ENCODE measurements around the gene ARID1B. TPM values are rescaled to one million over a fixed set of nuclear protein-coding genes. Genes with fewer than 3 reads are reported as not detected.

Gene ARID1B
- total and polyA plus RNA-seq, 9 of the 15 experiments (the other 6 are each of a cell fraction or from before 2014, with no cell fraction given) = 12.5 to 50.5 (median 25.8) TPM

DNA sequence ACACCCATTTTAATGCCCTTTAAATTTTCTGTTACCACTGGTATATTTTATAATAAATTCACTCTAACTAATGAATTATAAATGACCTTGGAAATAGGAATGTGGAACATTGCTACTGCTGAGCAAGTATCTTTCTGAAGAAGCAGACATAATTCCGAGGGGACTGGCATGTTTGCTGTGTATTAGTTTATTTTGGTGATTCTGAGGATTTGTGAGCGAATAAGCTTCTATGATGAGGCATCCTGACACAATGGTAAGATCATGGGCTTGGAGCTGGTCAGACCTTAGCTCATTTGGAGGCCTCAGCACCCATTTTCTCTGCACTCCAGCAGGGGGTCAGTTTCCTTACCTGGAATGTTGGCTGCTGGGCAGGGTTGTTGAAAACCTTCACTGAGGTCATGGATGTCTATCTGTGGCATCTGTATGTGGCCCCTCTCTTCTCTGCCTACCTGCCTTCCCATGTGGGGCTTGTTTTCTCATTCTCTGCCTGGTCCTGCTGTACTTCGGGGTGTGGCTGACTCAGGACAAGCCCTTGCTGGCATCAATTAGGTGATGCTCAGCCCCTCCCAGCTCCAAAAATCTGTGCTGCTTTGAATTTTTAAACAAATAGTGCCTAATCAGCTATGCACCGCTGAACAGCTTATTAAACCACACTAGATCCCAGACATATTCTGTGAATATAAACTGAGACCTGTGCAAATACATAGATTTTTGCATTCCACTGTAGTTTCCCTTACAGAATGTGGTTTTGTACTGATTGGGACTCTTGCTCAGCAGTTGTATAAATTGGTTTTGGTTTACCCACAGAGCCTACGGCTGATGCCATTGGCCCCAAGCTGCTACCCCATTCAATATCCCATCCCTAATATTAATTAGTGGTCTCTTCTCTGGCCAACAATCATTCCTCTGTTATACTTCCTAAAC, 10.7 kb downstream of the ARID1B start:
- CTCF ChIA-PET (ENCODE audit: low intra/inter-chr PET ratio) = no interaction called here

More for the DNA sequence above, 10.7 kb downstream of the ARID1B start:
- intact Hi-C loops (cut with micrococcal nuclease) (no loop called here), in situ Hi-C loops (cut with MboI) (no loop called here)
- 77% methylated on average over 5 of the region's 5 CpGs for WGBS (ENCODE audit: insufficient coverage, low coverage, missing lambda C conversion rate)
- peaks cover 100% of the 10 kb centered on the region for H3K79me2 ChIP-seq (ENCODE audit: control insufficient read depth, insufficient read depth, low read length)
- H3K9me3 ChIP-seq (replicated peaks; ENCODE audit: control insufficient read depth, insufficient read depth, low read depth, low read length) = no peaks in the 10 kb centered on the region
- H3K4me1 ChIP-seq (replicated peaks in 1 of 2; ENCODE audit: control insufficient read depth in 2 of 2, insufficient read depth in 2 of 2, low read length in 2 of 2) = peaks cover 7 to 14% of the 10 kb centered on the region in 2 experiments; a peak in 4 of 5 replicates
- FAIRE-seq = no peak
- TF ChIP-seq MECOM (CRISPR knock-in tag; IDR thresholded peaks at IDR 0.05) = no peak
- TF ChIP-seq ZNF174 (CRISPR knock-in tag; IDR thresholded peaks at IDR 0.05) = no peak
- TF ChIP-seq ZNF324 (CRISPR knock-in tag; IDR thresholded peaks at IDR 0.05) = no peak
- TF ChIP-seq SMAD3 (CRISPR knock-in tag; conservative IDR thresholded peaks at IDR 0.05) = no peak
- no peak for TF ChIP-seq ZNF274 (IDR thresholded peaks at IDR 0.05; ENCODE audit: borderline replicate concordance, low read depth, low read length)
- no peak for TF ChIP-seq ETV1 (tag; conservative IDR thresholded peaks at IDR 0.05; ENCODE audit: low read depth)
- TF ChIP-seq, protein P1, sequence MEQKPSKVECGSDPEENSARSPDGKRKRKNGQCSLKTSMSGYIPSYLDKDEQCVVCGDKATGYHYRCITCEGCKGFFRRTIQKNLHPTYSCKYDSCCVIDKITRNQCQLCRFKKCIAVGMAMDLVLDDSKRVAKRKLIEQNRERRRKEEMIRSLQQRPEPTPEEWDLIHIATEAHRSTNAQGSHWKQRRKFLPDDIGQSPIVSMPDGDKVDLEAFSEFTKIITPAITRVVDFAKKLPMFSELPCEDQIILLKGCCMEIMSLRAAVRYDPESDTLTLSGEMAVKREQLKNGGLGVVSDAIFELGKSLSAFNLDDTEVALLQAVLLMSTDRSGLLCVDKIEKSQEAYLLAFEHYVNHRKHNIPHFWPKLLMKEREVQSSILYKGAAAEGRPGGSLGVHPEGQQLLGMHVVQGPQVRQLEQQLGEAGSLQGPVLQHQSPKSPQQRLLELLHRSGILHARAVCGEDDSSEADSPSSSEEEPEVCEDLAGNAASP (IDR thresholded peaks at IDR 0.05) = no peak
- no peak for TF ChIP-seq ZNF436 (CRISPR knock-in tag; IDR thresholded peaks at IDR 0.05)
- no peak for TF ChIP-seq XRCC5 (IDR thresholded peaks at IDR 0.05; ENCODE audit: low read depth, low read length)
- TF ChIP-seq NR1H2 (CRISPR knock-in tag; IDR thresholded peaks at IDR 0.05) = no peak
- no peak for TF ChIP-seq RBM14 (IDR thresholded peaks at IDR 0.05; ENCODE audit: borderline replicate concordance, insufficient read depth, low read depth, low read length)
- TF ChIP-seq JUND (IDR thresholded peaks at IDR 0.05; ENCODE audit: borderline replicate concordance, low read depth, low read length) = no peak
- no peak for TF ChIP-seq JUND (tag; IDR thresholded peaks at IDR 0.05; ENCODE audit: borderline replicate concordance, low read depth, low read length)
- no peak for TF ChIP-seq GATAD2A (IDR thresholded peaks at IDR 0.05)
- TF ChIP-seq PTRF (tag; IDR thresholded peaks at IDR 0.05) = no peak
- TF ChIP-seq YY1 (IDR thresholded peaks at IDR 0.05; ENCODE audit: borderline replicate concordance in 1 of 3, control insufficient read depth in 1 of 3, extremely low read depth in 1 of 3, insufficient read depth in 3 of 3, insufficient read length in 1 of 3, insufficient replicate concordance in 2 of 3, low read depth in 1 of 3, low read length in 2 of 3) = no peak
- TF ChIP-seq ZNF311 (CRISPR knock-in tag; IDR thresholded peaks at IDR 0.05) = no peak
- TF ChIP-seq MED1 (CRISPR knock-in tag; IDR thresholded peaks at IDR 0.05; ENCODE audit: borderline replicate concordance) = no peak
- no peak for TF ChIP-seq CBX5 (IDR thresholded peaks at IDR 0.05; ENCODE audit: borderline replicate concordance, low read depth)
- H3K27me3 ChIP-seq (ENCODE audit: control insufficient read depth in 2 of 2, insufficient read depth in 2 of 2, low read length in 2 of 2) = no peaks in the 10 kb centered on the region
- no peak for DNase-seq (ENCODE audit: extremely low read depth in 1 of 4, low spot score in 3 of 4)
- no peak overlapping the region for H3K27ac ChIP-seq (ENCODE audit: extremely low read depth, low read depth, low read length)
- no TSS peak for BruUV-seq (replicated peaks)
- peaks cover 18% of the 10 kb centered on the region for H4K20me1 ChIP-seq (replicated peaks; ENCODE audit: control insufficient read depth, insufficient read depth, low read length)
- no peaks in the 10 kb centered on the region for H3K9me1 ChIP-seq (ENCODE audit: control insufficient read depth, insufficient read depth, low read length)
- POLR2A ChIA-PET = interaction anchor here (0.5 to 2.4 kb wide), 8 partner anchors 8 to 201 kb away, joined by 3 to 9 read pairs (median 4); partner anchors contain the start of gene ARID1B
- no peak overlapping the region for H2AFZ ChIP-seq (ENCODE audit: low read depth, low read length)
- no peak for ATAC-seq
- H3K4me3 ChIP-seq = no peak overlapping the region
- peaks cover 18% of the 10 kb centered on the region; the same call in 2 of the 3 replicates for H3K36me3 ChIP-seq (ENCODE audit: control insufficient read depth, insufficient read depth, low read length)
- H3K9ac ChIP-seq (ENCODE audit: insufficient read depth in 1 of 2, low read depth in 2 of 2, low read length in 2 of 2) = no peak overlapping the region
- no peak overlapping the region for H3K4me2 ChIP-seq (ENCODE audit: insufficient read depth, low read length)
